ENCODE data around the gene PTPRN2. TPM values are rescaled to one million over a fixed set of nuclear protein-coding genes. Genes with fewer than 3 reads are reported as not detected.

Gene PTPRN2
- total and polyA plus RNA-seq, 2 donors (not counting 1 experiment from before 2014, with no cell fraction given), result 0.54 to 1.2 TPM

DNA sequence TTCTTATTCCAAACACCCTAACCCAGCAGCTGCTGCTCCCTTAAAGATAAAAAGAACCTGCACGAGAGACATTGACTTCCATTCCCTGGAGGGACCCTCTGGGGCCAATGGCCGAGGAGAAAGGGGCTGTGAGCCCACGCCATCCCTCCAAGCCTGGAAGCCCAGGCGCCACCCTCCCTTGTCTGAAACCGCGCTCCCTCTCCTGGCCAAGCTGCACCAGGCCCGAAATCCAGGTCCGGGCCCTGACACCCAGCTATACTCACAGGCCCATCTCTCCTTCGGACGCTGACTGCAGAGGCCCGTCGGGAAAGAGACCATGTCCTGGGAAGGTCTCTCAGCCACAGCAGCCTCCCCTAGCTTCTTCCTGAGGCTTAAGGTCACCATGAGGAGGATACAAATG, 196.5 kb downstream of the PTPRN2 start:
- Histone ChIP-seq H3K4me3 (replicated peaks in 1 of 4; ENCODE audit: control extremely low read depth in 1 of 4, insufficient read depth in 1 of 4, low read depth in 3 of 4, low read length in 4 of 4) (no peak overlapping the region), H3K27me3 (ENCODE audit: control insufficient read depth, insufficient read depth, low read length) (no peaks in the 10 kb centered on the region), H3K9ac (ENCODE audit: insufficient read depth, low read length) (no peak overlapping the region), H3K4me2 (ENCODE audit: extremely low read depth, insufficient read depth, low read length) (no peak overlapping the region), H3K79me2 (ENCODE audit: control insufficient read depth, insufficient read depth, low read length) (no peaks in the 10 kb centered on the region), H3K36me3 (ENCODE audit: control insufficient read depth, insufficient read depth, low read length) (no peaks in the 10 kb centered on the region), H3K4me1 (ENCODE audit: control insufficient read depth, extremely low read depth, insufficient read depth, low read length) (no peaks in the 10 kb centered on the region), H3K9me3 (ENCODE audit: control insufficient read depth, insufficient read depth, low read depth, low read length) (no peaks in the 10 kb centered on the region), H3K27ac (ENCODE audit: insufficient read depth, low read length) (no peak overlapping the region), H4K20me1 (ENCODE audit: control insufficient read depth, extremely low read depth, insufficient read depth, low read length) (no peaks in the 10 kb centered on the region), H2AFZ (ENCODE audit: low read length) (no peak overlapping the region)
- DNase-seq (ENCODE audit: low read depth in 2 of 2), result no peak
- TF ChIP-seq EZH2 (IDR thresholded peaks at IDR 0.05; ENCODE audit: low read length, missing control alignments), result no peak

DNA sequence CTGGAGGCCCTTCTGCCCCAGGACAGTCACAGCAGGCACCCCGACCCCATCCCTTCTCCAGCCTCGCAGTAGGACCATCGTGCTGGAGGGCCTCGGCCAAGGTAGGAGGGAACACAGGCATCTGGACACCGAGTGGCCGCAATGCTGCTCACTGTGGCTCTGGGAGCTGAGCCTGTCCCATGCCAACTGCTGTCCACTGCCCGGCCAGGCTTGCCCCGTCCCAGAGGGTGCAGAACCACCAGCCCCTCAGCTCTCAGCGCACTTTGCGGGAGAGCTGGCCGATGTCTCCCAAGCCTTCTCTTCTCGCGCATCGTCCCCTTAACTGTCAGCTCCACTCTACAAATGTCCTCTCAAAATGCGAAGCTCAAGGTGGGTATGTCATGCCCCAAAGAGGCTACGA, 197.2 kb downstream of the PTPRN2 start:
- Histone ChIP-seq H3K27me3 (ENCODE audit: control insufficient read depth, insufficient read depth, low read length) (no peaks in the 10 kb centered on the region), H4K20me1 (ENCODE audit: control insufficient read depth, extremely low read depth, insufficient read depth, low read length) (no peaks in the 10 kb centered on the region), H3K4me1 (ENCODE audit: control insufficient read depth, extremely low read depth, insufficient read depth, low read length) (no peaks in the 10 kb centered on the region), H3K27ac (ENCODE audit: insufficient read depth, low read length) (no peak overlapping the region), H3K9ac (ENCODE audit: insufficient read depth, low read length) (no peak overlapping the region), H3K36me3 (ENCODE audit: control insufficient read depth, insufficient read depth, low read length) (no peaks in the 10 kb centered on the region), H3K9me3 (ENCODE audit: control insufficient read depth, insufficient read depth, low read depth, low read length) (no peaks in the 10 kb centered on the region), H3K4me3 (replicated peaks in 1 of 4; ENCODE audit: control extremely low read depth in 1 of 4, insufficient read depth in 1 of 4, low read depth in 3 of 4, low read length in 4 of 4) (no peak overlapping the region), H3K79me2 (ENCODE audit: control insufficient read depth, insufficient read depth, low read length) (no peaks in the 10 kb centered on the region), H2AFZ (ENCODE audit: low read length) (no peak overlapping the region), H3K4me2 (ENCODE audit: extremely low read depth, insufficient read depth, low read length) (no peak overlapping the region)
- no peak for DNase-seq (ENCODE audit: low read depth in 2 of 2)
- no peak for TF ChIP-seq EZH2 (IDR thresholded peaks at IDR 0.05; ENCODE audit: low read length, missing control alignments)

DNA sequence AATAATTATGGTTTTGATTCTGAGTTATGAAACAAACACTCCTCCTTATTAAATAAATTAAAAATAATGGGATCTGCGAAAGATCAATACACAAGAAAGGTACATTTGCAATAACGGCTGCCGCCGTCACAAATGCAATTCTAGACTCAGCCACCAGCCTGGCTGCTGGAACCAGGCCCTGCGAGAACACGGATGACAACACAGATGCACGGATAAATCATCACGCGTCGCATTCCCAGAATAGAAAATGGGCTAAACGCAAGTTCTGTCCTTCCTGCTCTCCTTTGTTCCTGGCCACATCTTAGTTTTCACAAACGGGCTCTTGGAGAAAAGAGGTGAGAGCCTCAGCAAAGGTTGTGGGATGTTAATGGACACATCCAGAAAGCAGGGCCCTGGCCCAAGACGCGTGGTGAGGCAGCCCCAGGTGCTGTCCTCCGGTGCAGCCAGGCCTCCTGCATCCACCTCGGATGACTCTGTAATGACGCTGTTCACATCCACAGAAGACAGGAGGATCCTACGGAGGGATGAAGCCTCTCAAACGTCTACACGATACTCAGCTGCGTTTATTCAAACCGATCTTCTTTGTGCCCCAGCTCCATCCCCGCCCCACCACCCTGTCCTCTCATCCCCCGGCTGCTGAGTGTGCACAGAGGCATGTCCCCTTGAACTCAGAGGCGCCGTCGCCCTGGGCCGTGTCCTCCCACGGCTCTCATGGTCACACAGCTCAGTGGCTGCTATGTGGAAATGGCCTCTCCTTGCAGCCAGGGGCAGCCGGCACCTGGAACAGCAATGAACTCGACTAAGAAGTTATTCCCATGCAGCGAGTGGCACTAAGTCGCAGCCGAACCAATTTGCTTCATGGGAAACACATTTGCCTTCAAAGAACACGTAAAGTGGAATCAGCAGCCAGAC, 197.9 kb downstream of the PTPRN2 start:
- Histone ChIP-seq H3K27me3 (ENCODE audit: control insufficient read depth, insufficient read depth, low read length) (no peaks in the 10 kb centered on the region), H3K9me3 (ENCODE audit: control insufficient read depth, insufficient read depth, low read depth, low read length) (no peaks in the 10 kb centered on the region), H3K79me2 (ENCODE audit: control insufficient read depth, insufficient read depth, low read length) (no peaks in the 10 kb centered on the region), H3K4me3 (replicated peaks in 1 of 4; ENCODE audit: control extremely low read depth in 1 of 4, insufficient read depth in 1 of 4, low read depth in 3 of 4, low read length in 4 of 4) (no peak overlapping the region), H3K36me3 (ENCODE audit: control insufficient read depth, insufficient read depth, low read length) (no peaks in the 10 kb centered on the region), H3K9ac (ENCODE audit: insufficient read depth, low read length) (no peak overlapping the region), H3K27ac (ENCODE audit: insufficient read depth, low read length) (no peak overlapping the region), H2AFZ (ENCODE audit: low read length) (no peak overlapping the region), H3K4me2 (ENCODE audit: extremely low read depth, insufficient read depth, low read length) (no peak overlapping the region), H3K4me1 (ENCODE audit: control insufficient read depth, extremely low read depth, insufficient read depth, low read length) (no peaks in the 10 kb centered on the region), H4K20me1 (ENCODE audit: control insufficient read depth, extremely low read depth, insufficient read depth, low read length) (no peaks in the 10 kb centered on the region)
- no peak for DNase-seq (ENCODE audit: low read depth in 2 of 2)
- TF ChIP-seq, protein P1, sequence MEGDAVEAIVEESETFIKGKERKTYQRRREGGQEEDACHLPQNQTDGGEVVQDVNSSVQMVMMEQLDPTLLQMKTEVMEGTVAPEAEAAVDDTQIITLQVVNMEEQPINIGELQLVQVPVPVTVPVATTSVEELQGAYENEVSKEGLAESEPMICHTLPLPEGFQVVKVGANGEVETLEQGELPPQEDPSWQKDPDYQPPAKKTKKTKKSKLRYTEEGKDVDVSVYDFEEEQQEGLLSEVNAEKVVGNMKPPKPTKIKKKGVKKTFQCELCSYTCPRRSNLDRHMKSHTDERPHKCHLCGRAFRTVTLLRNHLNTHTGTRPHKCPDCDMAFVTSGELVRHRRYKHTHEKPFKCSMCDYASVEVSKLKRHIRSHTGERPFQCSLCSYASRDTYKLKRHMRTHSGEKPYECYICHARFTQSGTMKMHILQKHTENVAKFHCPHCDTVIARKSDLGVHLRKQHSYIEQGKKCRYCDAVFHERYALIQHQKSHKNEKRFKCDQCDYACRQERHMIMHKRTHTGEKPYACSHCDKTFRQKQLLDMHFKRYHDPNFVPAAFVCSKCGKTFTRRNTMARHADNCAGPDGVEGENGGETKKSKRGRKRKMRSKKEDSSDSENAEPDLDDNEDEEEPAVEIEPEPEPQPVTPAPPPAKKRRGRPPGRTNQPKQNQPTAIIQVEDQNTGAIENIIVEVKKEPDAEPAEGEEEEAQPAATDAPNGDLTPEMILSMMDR (conservative IDR thresholded peaks at IDR 0.05 in 1 of 2, IDR thresholded peaks at IDR 0.05 in 1 of 2; ENCODE audit: low read depth in 1 of 2, low read length in 2 of 2), result no peak
- no peak for TF ChIP-seq EZH2 (IDR thresholded peaks at IDR 0.05; ENCODE audit: low read length, missing control alignments)

DNA sequence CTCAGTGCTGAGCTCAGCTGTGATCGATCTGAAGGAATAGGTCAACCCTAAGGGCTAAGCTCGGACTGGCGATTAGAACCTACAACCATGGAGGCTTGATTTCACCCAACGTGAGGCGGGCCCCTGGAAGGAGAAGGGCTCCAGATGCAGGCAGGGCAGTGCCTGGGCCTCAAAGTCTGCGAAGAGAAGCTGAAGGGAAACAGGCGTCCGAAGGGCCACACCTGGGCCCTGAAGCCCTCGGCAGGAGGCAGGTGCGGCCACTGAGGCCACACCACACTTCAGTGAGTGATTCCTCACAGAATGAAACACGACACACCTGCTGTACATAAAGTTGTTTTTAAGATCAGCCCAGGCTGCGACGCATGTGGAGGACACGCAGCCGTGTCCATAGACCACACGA, 198.7 kb downstream of the PTPRN2 start:
- no peak overlapping the region for H2AFZ ChIP-seq (ENCODE audit: low read length)
- no peak for DNase-seq (ENCODE audit: low read depth in 2 of 2)
- H4K20me1 ChIP-seq (ENCODE audit: control insufficient read depth, extremely low read depth, insufficient read depth, low read length), result no peaks in the 10 kb centered on the region
- no peaks in the 10 kb centered on the region for H3K4me1 ChIP-seq (ENCODE audit: control insufficient read depth, extremely low read depth, insufficient read depth, low read length)
- H3K27ac ChIP-seq (ENCODE audit: insufficient read depth, low read length), result no peak overlapping the region
- no peaks in the 10 kb centered on the region for H3K27me3 ChIP-seq (ENCODE audit: control insufficient read depth, insufficient read depth, low read length)
- no peaks in the 10 kb centered on the region for H3K9me3 ChIP-seq (ENCODE audit: control insufficient read depth, insufficient read depth, low read depth, low read length)
- no peaks in the 10 kb centered on the region for H3K36me3 ChIP-seq (ENCODE audit: control insufficient read depth, insufficient read depth, low read length)
- no peak overlapping the region for H3K4me2 ChIP-seq (ENCODE audit: extremely low read depth, insufficient read depth, low read length)
- H3K9ac ChIP-seq (ENCODE audit: insufficient read depth, low read length), result no peak overlapping the region
- no peak overlapping the region for H3K4me3 ChIP-seq (replicated peaks in 1 of 4; ENCODE audit: control extremely low read depth in 1 of 4, insufficient read depth in 1 of 4, low read depth in 3 of 4, low read length in 4 of 4)
- TF ChIP-seq EZH2 (IDR thresholded peaks at IDR 0.05; ENCODE audit: low read length, missing control alignments), result no peak
- TF ChIP-seq, protein P1 (conservative IDR thresholded peaks at IDR 0.05 in 1 of 2, IDR thresholded peaks at IDR 0.05 in 1 of 2; ENCODE audit: low read depth in 1 of 2, low read length in 2 of 2), result no peak
- no peaks in the 10 kb centered on the region for H3K79me2 ChIP-seq (ENCODE audit: control insufficient read depth, insufficient read depth, low read length)

Measured in fibroblast of lung (primary cell).